ENCODE results near the gene EEIG1.

Gene EEIG1

GRCh38 chr9:127959841-127960409 lies 20.9 kb downstream of the EEIG1 start:
- DNase-seq (ENCODE audit: low spot score in 2 of 2) (no peak), ATAC-seq (replicated peaks; ENCODE audit: extremely low read depth, poor library complexity, severe bottlenecking) (no peak)
- H3K36me3 Mint-ChIP-seq (ENCODE audit: insufficient read depth), result peaks cover 26% of the 10 kb centered on the region
- peak overlapping the region; percentile 85 for H3K27ac Mint-ChIP-seq (ENCODE audit: low read depth)
- H3K27me3 Mint-ChIP-seq, result no peaks in the 10 kb centered on the region
- peaks cover 86% of the 10 kb centered on the region for H3K4me1 Mint-ChIP-seq
- H3K9me3 Mint-ChIP-seq, result no peaks in the 10 kb centered on the region
- peak overlapping the region; percentile 21 for H3K4me3 Mint-ChIP-seq

- no peaks in the 10 kb centered on the region for H3K9me3 Mint-ChIP-seq
- ATAC-seq (replicated peaks; ENCODE audit: extremely low read depth, poor library complexity, severe bottlenecking) (no peak), DNase-seq (ENCODE audit: low spot score in 2 of 2) (no peak)
- peak overlapping the region; percentile 21 for H3K4me3 Mint-ChIP-seq
- H3K27me3 Mint-ChIP-seq, result no peaks in the 10 kb centered on the region
- peak overlapping the region; percentile 85 for H3K27ac Mint-ChIP-seq (ENCODE audit: low read depth)
- H3K36me3 Mint-ChIP-seq (ENCODE audit: insufficient read depth), result peaks cover 26% of the 10 kb centered on the region
- peaks cover 86% of the 10 kb centered on the region for H3K4me1 Mint-ChIP-seq
These were observed 21.4 kb downstream of the EEIG1 start for GRCh38 chr9:127959398-127959797.

GRCh38 chr9:127958728-127959127 lies 22.1 kb downstream of the EEIG1 start:
- H3K9me3 Mint-ChIP-seq, result no peaks in the 10 kb centered on the region
- peaks cover 86% of the 10 kb centered on the region for H3K4me1 Mint-ChIP-seq
- ATAC-seq (replicated peaks; ENCODE audit: extremely low read depth, poor library complexity, severe bottlenecking), result no peak
- peaks cover 26% of the 10 kb centered on the region for H3K36me3 Mint-ChIP-seq (ENCODE audit: insufficient read depth)
- H3K27ac Mint-ChIP-seq (ENCODE audit: low read depth), result peak overlapping the region; percentile 10
- DNase-seq (ENCODE audit: low spot score in 2 of 2), result no peak
- H3K27me3 Mint-ChIP-seq, result no peaks in the 10 kb centered on the region
- peak overlapping the region; percentile 21 for H3K4me3 Mint-ChIP-seq

GRCh38 chr9:127955294-127956015 lies 25.3 kb downstream of the EEIG1 start:
- peak overlapping the region; percentile 81 for H3K27ac Mint-ChIP-seq (ENCODE audit: low read depth)
- peak overlapping the region; percentile 55 for H3K4me3 Mint-ChIP-seq
- no peaks in the 10 kb centered on the region for H3K9me3 Mint-ChIP-seq
- H3K4me1 Mint-ChIP-seq, result peaks cover 69% of the 10 kb centered on the region
- ATAC-seq (replicated peaks; ENCODE audit: extremely low read depth, poor library complexity, severe bottlenecking) (peak; percentile 94), DNase-seq (ENCODE audit: low spot score in 2 of 2) (peak; percentile 41 to 61)
- peaks cover 27% of the 10 kb centered on the region for H3K36me3 Mint-ChIP-seq (ENCODE audit: insufficient read depth)
- H3K27me3 Mint-ChIP-seq, result no peaks in the 10 kb centered on the region

- DNase-seq (ENCODE audit: low spot score in 2 of 2), result no peak
- Mint-ChIP-seq H3K27me3 (no peaks in the 10 kb centered on the region), H3K4me1 (peaks cover 68% of the 10 kb centered on the region), H3K36me3 (ENCODE audit: insufficient read depth) (peaks cover 27% of the 10 kb centered on the region), H3K9me3 (no peaks in the 10 kb centered on the region), H3K4me3 (peak overlapping the region; percentile 55), H3K27ac (ENCODE audit: low read depth) (peak overlapping the region; percentile 81)
- no peak for ATAC-seq (replicated peaks; ENCODE audit: extremely low read depth, poor library complexity, severe bottlenecking)
These were observed 25.9 kb downstream of the EEIG1 start for GRCh38 chr9:127954831-127955293.

GRCh38 chr9:127953768-127954505 lies 26.9 kb downstream of the EEIG1 start:
- peaks cover 26% of the 10 kb centered on the region for H3K36me3 Mint-ChIP-seq (ENCODE audit: insufficient read depth)
- peak overlapping the region; percentile 18 for H3K4me3 Mint-ChIP-seq
- no peaks in the 10 kb centered on the region for H3K9me3 Mint-ChIP-seq
- no peak for DNase-seq (ENCODE audit: low spot score in 2 of 2)
- no peaks in the 10 kb centered on the region for H3K27me3 Mint-ChIP-seq
- H3K4me1 Mint-ChIP-seq, result peaks cover 59% of the 10 kb centered on the region
- H3K27ac Mint-ChIP-seq (ENCODE audit: low read depth), result peak overlapping the region; percentile 81
- peak; percentile 7 for ATAC-seq (replicated peaks; ENCODE audit: extremely low read depth, poor library complexity, severe bottlenecking)

- peak overlapping the region; percentile 19 for H3K27ac Mint-ChIP-seq (ENCODE audit: low read depth)
- H3K4me1 Mint-ChIP-seq, result peaks cover 59% of the 10 kb centered on the region
These were observed 27.6 kb downstream of the EEIG1 start for GRCh38 chr9:127953154-127953553.

GRCh38 chr9:127950513-127951289 lies 30.1 kb downstream of the EEIG1 start:
- Mint-ChIP-seq H3K27ac (ENCODE audit: low read depth) (peak overlapping the region; percentile 81), H3K4me1 (peaks cover 43% of the 10 kb centered on the region)

More at GRCh38 chr9:127953154-127953553, 27.6 kb downstream of the EEIG1 start:
- Mint-ChIP-seq H3K27me3 (no peaks in the 10 kb centered on the region), H3K4me3 (no peak overlapping the region), H3K36me3 (ENCODE audit: insufficient read depth) (peaks cover 32% of the 10 kb centered on the region), H3K9me3 (no peaks in the 10 kb centered on the region)
- no peak for ATAC-seq (replicated peaks; ENCODE audit: extremely low read depth, poor library complexity, severe bottlenecking)
- no peak for DNase-seq (ENCODE audit: low spot score in 2 of 2)

GRCh38 chr9:127949827-127950512 lies 30.8 kb downstream of the EEIG1 start:
- H3K4me1 Mint-ChIP-seq, result peaks cover 35% of the 10 kb centered on the region

More at GRCh38 chr9:127950513-127951289, 30.1 kb downstream of the EEIG1 start:
- DNase-seq (ENCODE audit: low spot score in 2 of 2), result no peak
- Mint-ChIP-seq H3K27me3 (no peaks in the 10 kb centered on the region), H3K4me3 (peak overlapping the region; percentile 7), H3K36me3 (ENCODE audit: insufficient read depth) (peaks cover 41% of the 10 kb centered on the region), H3K9me3 (no peaks in the 10 kb centered on the region)
- no peak for ATAC-seq (replicated peaks; ENCODE audit: extremely low read depth, poor library complexity, severe bottlenecking)

GRCh38 chr9:127947841-127948710 lies 32.7 kb downstream of the EEIG1 start:
- peak overlapping the region; percentile 71 for H3K27ac Mint-ChIP-seq (ENCODE audit: low read depth)
- ATAC-seq (replicated peaks; ENCODE audit: extremely low read depth, poor library complexity, severe bottlenecking), result no peak
- no peaks in the 10 kb centered on the region for H3K9me3 Mint-ChIP-seq
- no peak for DNase-seq (ENCODE audit: low spot score in 2 of 2)
- H3K36me3 Mint-ChIP-seq (ENCODE audit: insufficient read depth), result peaks cover 40% of the 10 kb centered on the region
- peak overlapping the region; percentile 29 for H3K4me3 Mint-ChIP-seq
- H3K4me1 Mint-ChIP-seq, result peaks cover 32% of the 10 kb centered on the region
- H3K27me3 Mint-ChIP-seq, result no peaks in the 10 kb centered on the region

More at GRCh38 chr9:127949827-127950512, 30.8 kb downstream of the EEIG1 start:
- H3K27me3 Mint-ChIP-seq, result no peaks in the 10 kb centered on the region
- peaks cover 39% of the 10 kb centered on the region for H3K36me3 Mint-ChIP-seq (ENCODE audit: insufficient read depth)
- ATAC-seq (replicated peaks; ENCODE audit: extremely low read depth, poor library complexity, severe bottlenecking) (no peak), DNase-seq (ENCODE audit: low spot score in 2 of 2) (no peak)
- no peak overlapping the region for H3K4me3 Mint-ChIP-seq
- H3K27ac Mint-ChIP-seq (ENCODE audit: low read depth), result peak overlapping the region; percentile 81
- H3K9me3 Mint-ChIP-seq, result no peaks in the 10 kb centered on the region

- peaks cover 37% of the 10 kb centered on the region for H3K4me1 Mint-ChIP-seq
- H3K36me3 Mint-ChIP-seq (ENCODE audit: insufficient read depth), result peaks cover 46% of the 10 kb centered on the region
- ATAC-seq (replicated peaks; ENCODE audit: extremely low read depth, poor library complexity, severe bottlenecking), result no peak
- H3K9me3 Mint-ChIP-seq, result no peaks in the 10 kb centered on the region
- no peak for DNase-seq (ENCODE audit: low spot score in 2 of 2)
- no peak overlapping the region for H3K4me3 Mint-ChIP-seq
- no peaks in the 10 kb centered on the region for H3K27me3 Mint-ChIP-seq
- H3K27ac Mint-ChIP-seq (ENCODE audit: low read depth), result no peak overlapping the region
These were observed 34.1 kb downstream of the EEIG1 start for GRCh38 chr9:127946728-127947127.

Measured in central memory CD8-positive, alpha-beta T cell (primary cell).